NOMO-1 (cell line): ENCODE measurements around the gene NEURL1B.
"Not testable (repeated sequence)": the region's sequence is repeated elsewhere in the genome, so short reads cannot be mapped to it uniquely, and the experiment has no call there.

ENCODE experiments used
- DNase-seq, 2 experiments: peaks; one replicate each; lab custom pipeline; 2025; ENCODE audit not compliant: unreplicated experiment in 2 of 2; lab: John Stamatoyannopoulos, UW

Gene NEURL1B

GRCh38 chr5:172692451-172692850, 51.4 kb downstream of the NEURL1B start:
- DNase-seq: no peak

GRCh38 chr5:172692981-172693380, 51.9 kb downstream of the NEURL1B start:
- no peak for DNase-seq

- no peak for DNase-seq
Measured at GRCh38 chr5:172694061-172694460, 53.0 kb downstream of the NEURL1B start.

GRCh38 chr5:172694541-172694940, 53.5 kb downstream of the NEURL1B start:
- no peak for DNase-seq

GRCh38 chr5:172695232-172696054, 54.4 kb downstream of the NEURL1B start:
- DNase-seq: no peak

GRCh38 chr5:172696171-172696849, 55.2 kb downstream of the NEURL1B start:
- DNase-seq: no peak

- DNase-seq: peak; percentile 78 to 89
Measured at GRCh38 chr5:172697123-172698121, 56.4 kb downstream of the NEURL1B start.

GRCh38 chr5:172699423-172699822, 58.4 kb downstream of the NEURL1B start:
- DNase-seq: no peak

GRCh38 chr5:172699999-172700364, 58.9 kb downstream of the NEURL1B start:
- DNase-seq: no peak

- no peak for DNase-seq
Measured at GRCh38 chr5:172700365-172701290, 59.6 kb downstream of the NEURL1B start.

GRCh38 chr5:172701291-172701656, 60.2 kb downstream of the NEURL1B start:
- peak in 1 of 2 experiments; percentile 29 for DNase-seq

GRCh38 chr5:172703952-172704351, 62.9 kb downstream of the NEURL1B start:
- DNase-seq: no peak

GRCh38 chr5:172705576-172706084, 64.6 kb downstream of the NEURL1B start:
- DNase-seq: no peak

- DNase-seq: no peak
Measured at GRCh38 chr5:172706796-172707195, 65.7 kb downstream of the NEURL1B start.

- DNase-seq: no peak
Measured at GRCh38 chr5:172707285-172708182, 66.5 kb downstream of the NEURL1B start.

- no peak for DNase-seq
Measured at GRCh38 chr5:172708183-172708505, 67.1 kb downstream of the NEURL1B start.

GRCh38 chr5:172710676-172711075, 69.6 kb downstream of the NEURL1B start:
- DNase-seq: no peak

- DNase-seq: not testable (repeated sequence)
Measured at GRCh38 chr5:172711321-172711861, 70.3 kb downstream of the NEURL1B start.

- no peak for DNase-seq
Measured at GRCh38 chr5:172712610-172713009, 71.5 kb downstream of the NEURL1B start.
